NCI-H128 (cell line): Measurements from ENCODE around the gene RHEB.

ENCODE experiments used
- DNase-seq: peaks from one replicate; lab custom pipeline; 2025; ENCODE audit not compliant: unreplicated experiment; lab: John Stamatoyannopoulos, UW

Gene RHEB

DNA sequence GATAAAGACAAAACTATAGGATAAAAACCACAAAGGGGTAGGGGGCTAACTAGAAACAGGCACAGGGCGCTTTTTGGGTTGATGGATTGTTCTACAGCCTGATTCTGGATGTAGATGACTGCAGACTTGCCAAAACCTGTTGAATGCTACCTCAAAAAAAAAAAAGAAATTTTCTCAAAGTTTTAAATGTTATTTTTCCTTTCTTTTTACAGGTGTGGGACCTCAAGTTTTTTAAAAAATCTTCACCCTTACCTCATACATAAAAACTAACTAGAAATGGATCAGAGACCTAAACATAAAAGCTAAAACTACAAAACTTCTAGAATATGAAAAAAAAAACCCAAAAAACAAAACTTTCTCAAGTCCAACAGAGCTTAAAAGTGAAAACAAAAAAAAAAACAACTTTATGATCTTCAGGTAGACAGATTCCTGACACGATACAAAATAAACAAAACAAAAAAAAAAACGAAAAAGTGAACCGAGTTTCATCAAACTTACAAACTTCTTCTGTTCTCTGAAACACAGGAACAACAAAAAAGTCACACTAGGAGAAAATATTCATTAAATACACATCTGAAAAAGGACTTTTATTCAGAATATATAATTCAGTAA lies 14.9 kb downstream of the RHEB start:
- DNase-seq, result no peak

GRCh38 chr7:151503902-151504714 lies 15.6 kb downstream of the RHEB start:
- no peak for DNase-seq

DNA sequence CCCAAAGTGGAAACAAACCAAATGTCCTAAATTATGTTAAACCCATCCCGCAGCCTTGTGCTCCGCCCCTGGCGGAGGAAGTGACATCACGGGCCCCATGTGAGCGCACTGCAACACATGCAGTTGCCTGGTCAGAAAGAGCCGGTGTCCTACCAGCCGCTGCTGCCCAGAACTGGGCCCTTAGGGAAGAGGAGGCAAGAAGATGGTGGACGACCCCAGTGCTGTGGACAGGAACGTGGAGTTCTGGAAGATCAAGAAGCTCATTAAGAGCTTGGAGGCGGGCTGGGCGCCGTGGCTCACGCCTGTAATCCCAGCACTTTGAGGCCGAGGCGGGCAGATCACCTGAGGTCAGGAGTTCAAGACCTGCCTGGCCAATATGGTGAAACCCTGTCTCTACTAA lies 18.0 kb downstream of the RHEB start:
- DNase-seq, result no peak

DNA sequence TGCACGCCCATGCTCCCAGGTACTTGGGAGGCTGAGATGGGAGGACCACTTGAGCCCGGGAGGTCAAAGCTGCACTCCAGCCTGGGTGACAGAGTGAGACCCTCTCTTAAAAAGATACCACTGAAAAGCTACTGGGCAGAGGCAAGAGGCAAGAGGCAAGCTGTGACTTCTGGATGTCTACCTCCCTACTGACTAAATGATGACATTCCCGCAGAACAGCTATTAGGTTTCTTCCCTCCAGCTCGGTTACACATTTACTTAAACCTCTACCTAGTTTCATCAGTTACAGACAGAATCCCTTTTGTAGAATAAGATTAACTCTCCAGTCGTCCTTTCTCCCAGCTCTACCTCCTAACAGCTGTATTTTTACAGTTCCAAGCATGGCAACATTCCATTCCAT lies 21.2 kb downstream of the RHEB start:
- no peak for DNase-seq

- DNase-seq, result no peak
These were observed 22.3 kb downstream of the RHEB start for GRCh38 chr7:151497306-151497871.

GRCh38 chr7:151495360-151495759 lies 24.3 kb downstream of the RHEB start:
- no peak for DNase-seq

GRCh38 chr7:151494298-151495284 lies 25.1 kb downstream of the RHEB start:
- DNase-seq, result no peak

DNA sequence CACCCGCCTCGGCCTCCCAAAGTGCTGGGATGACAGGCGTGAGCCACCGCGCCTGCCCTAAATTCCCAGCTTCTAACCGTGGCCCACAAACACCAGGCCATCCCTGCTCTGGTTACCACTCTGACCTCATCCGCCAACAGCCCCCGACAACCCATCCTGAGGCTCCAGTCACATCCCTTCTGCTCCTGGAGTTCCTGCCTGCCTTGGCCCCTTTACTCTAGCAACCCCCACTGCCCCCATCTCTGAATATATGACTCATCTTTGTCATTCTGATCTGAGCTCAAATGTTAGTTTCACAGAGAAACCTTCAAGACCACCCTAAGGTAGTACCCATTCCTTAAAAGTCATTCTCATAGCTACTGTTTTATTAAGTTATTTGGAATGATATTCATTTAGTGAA lies 26.6 kb downstream of the RHEB start:
- DNase-seq, result no peak

DNA sequence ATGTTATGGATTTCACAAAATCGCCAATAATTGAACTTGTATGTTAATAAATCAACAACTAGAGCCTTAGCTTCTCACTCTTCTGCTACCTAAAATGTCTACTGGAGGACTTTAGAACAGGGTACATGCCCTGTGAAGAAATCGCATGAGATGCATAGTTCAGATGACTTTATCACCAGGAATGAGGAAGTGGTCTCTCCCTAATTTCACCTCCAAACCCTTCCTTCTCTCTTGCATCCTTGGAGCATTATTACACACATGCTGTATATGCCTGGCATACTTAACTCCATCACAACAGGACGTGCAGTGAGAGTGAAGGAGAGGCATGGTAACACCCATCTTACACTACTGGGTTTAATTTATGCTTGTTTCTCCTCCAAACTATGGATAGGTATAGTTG lies 27.8 kb downstream of the RHEB start:
- DNase-seq, result no peak

DNA sequence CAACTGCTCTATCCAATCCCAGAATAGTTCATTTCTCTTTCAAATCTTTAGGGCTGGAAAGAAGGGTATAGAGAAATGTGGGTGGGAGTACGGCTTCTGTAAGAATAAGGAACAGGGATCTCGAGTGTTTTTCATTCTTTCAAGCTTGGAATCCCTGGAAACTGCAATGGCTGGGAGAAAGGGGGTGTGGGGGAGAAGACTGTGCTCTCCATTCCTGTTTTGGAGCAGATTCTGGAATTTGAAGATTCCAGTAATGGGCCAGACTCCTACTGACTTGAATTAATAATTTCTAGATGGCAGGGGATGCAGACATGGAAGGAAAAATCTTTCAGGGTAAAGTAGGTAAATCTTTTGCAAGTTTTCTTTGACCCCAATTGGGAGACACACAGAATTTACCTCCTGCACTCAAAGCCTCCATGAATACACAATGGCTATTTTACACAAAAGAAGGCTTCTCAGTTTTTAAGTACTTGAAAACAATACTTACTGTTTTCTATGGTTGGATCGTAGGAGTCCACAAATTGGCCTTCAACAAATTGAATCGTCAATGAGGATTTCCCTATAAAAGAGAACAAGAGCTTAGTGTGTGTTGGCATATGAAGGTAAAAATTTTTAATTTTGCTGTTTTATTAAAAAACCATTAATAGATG lies 29.1 kb downstream of the RHEB start:
- no peak for DNase-seq

DNA sequence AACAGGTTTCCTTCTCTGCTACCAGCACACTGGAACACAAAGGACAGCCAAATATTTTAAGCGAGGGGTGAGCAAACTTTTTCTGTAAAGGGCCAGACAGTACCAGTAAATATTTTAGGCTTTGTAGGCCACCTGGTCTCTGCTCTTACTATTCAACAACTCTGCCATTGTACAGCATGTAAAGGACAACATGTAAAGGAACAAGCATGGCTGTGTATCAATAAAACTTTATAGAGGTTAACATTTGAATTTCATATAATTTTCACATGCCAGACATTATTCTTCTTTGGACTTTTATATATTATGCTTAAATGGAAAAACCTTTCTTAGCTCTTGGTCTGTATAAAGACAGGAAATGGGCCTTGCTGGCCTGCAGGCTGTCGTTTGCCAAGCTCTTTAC lies 30.2 kb downstream of the RHEB start:
- DNase-seq, result no peak

DNA sequence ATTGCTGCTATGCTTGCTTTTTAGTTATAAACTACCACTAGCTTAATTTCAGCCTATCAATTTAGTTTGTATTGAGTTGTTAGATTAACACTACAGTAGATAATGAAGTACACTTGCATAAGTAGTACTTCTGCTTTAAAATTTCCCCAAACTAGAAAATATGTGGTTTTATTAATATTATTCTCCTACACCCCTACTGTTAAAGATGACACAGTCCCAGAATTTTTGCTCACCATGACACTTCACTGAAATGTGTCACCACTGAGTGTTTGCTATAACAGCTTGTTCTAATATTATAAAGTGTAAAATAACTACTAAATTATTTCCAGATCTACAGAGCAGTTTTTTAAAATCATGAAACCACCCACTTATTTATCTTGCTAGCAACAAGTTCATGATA lies 31.6 kb downstream of the RHEB start:
- no peak for DNase-seq

- no peak for DNase-seq
These were observed 32.5 kb downstream of the RHEB start for GRCh38 chr7:151487228-151487627.

- DNase-seq, result no peak
These were observed 33.6 kb downstream of the RHEB start for GRCh38 chr7:151486074-151486473.

DNA sequence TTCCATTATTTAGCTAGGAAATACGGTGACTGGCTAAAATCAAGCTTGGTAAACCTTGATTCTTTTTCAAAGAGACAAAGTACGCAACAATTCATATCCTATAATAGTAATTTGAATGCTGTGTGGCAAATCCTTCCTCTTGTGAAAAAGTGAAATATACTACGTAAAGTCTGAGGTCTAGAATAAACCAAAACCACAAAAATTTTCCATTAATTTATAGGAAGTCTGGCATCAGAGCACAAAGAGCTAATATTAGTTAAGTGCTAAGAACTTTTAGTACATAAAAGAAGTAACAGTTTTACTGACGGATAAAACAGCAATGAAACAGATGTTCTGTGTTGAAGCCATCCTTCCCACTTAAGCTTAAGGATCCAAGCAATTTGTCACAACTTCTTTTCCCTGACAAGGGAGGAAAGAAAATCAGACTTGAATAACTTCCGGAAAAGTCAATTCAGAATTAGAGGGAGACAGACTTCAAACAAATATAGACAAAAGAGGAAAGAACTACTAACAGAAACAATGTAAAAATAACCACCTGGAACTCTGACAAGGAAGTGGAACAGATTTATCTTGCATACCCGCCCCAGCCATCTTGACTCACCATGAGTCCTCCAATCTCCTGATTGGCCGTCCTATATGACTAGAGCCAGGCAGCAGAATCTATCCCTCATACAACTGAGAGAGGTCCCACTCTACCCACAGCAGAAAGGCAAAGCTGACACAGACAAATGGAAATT lies 34.6 kb downstream of the RHEB start:
- DNase-seq, result no peak

DNA sequence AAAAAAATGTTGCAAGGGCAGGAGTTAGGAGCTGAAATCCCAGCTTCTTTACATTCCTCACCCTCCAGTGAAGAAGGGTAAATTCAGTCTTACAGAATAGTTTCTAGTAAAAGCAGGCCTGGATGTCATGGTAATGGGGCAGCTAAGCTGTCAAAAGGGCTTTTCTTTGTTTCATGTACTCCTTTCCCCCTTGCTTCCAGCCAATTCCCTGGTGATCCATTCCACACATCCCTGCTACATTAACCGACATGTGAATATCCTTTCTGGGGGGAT lies 36.0 kb downstream of the RHEB start:
- no peak for DNase-seq

DNA sequence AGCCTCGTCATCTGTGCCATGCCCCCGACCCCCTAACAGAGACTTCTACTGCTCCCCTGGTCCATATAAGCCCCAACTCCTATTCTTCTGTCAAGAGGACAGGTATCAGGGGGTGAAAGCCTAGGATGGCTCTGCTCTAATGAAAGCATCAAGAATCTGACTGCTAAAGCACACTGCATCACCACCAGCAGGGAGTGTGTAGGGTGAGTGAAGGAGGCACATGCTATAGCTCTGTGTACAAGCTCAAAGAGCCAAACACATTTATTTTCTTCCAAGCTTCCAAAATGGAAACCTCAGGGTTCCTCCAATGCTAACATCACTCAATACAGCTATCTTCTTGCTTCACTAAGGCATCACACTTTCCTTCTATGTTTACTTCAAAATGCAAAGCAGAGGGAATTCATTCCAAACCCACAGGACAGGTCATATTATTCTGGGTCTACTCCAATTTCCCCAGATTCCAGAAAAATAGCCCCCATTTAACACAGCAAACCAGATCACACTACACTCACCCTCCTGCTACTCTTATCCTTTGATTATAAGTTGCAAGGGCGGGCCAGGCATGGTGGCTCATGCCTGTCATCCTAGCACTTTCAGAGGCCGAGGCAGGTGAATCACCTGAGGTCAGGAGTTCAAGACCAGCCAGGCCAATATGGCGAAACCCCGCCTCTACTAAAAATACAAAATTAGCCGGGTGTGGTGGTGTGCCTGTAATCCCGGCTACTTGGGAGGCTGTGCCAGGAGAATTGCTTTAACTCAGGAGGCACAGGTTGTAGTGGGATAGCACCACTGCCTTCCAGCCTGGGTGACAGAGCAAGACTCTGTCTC lies 36.6 kb downstream of the RHEB start:
- no peak for DNase-seq

GRCh38 chr7:151481650-151482505 lies 37.8 kb downstream of the RHEB start:
- no peak for DNase-seq

DNA sequence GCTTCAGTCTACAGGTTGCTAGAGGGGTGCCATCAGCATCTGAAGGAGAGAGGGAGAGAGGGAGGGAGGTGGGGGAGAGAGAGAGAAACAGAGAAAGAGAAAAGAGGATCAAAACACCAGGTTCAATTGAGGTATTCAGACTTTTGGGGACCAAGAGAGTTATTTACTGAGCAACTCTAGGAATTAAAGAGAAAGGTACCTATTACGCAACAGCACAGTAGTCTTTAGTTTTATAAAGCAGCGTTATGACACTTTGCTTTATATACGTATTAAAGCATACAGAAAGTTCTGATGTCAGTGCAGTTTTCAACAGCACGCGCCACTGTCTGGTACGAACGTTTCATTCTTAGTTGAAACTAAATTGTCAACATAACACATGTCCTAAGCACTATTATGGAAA lies 41.8 kb downstream of the RHEB start:
- no peak for DNase-seq
